ENCODE data around the gene KCTD12. TPM values are rescaled to one million over a fixed set of nuclear protein-coding genes. Genes with fewer than 3 reads are reported as not detected.

KCTD12 gene
- total RNA-seq, 2 donors from 2014 or later = 48.9 to 57.4 TPM

GRCh38 chr13:76875271-76875815, 10.9 kb downstream of the KCTD12 start:
- no peak for TF ChIP-seq CTCF (IDR thresholded peaks at IDR 0.05)
- Histone ChIP-seq H3K9me3 (no peaks in the 10 kb centered on the region), H3K4me1 (peaks cover 0 to 5% of the 10 kb centered on the region in 2 donors), H3K36me3 (no peaks in the 10 kb centered on the region), H3K27me3 (no peaks in the 10 kb centered on the region), H3K27ac (no peak overlapping the region), H3K4me3 (no peak overlapping the region)
- DNase-seq (ENCODE audit: low spot score) = no peak

- no peak overlapping the region for H3K27ac ChIP-seq
- no peak for TF ChIP-seq CTCF (IDR thresholded peaks at IDR 0.05)
- H3K9me3 ChIP-seq = no peaks in the 10 kb centered on the region
- H3K4me3 ChIP-seq = no peak overlapping the region
- H3K27me3 ChIP-seq = no peaks in the 10 kb centered on the region
- H3K36me3 ChIP-seq = no peaks in the 10 kb centered on the region
- no peak for DNase-seq (ENCODE audit: low spot score)
- H3K4me1 ChIP-seq = no peaks in the 10 kb centered on the region
Observed at GRCh38 chr13:76874479-76874878, 11.7 kb downstream of the KCTD12 start.

GRCh38 chr13:76873445-76873844, 12.8 kb downstream of the KCTD12 start:
- H3K27me3 ChIP-seq = no peaks in the 10 kb centered on the region
- no peak overlapping the region for H3K27ac ChIP-seq
- H3K9me3 ChIP-seq = no peaks in the 10 kb centered on the region
- no peaks in the 10 kb centered on the region for H3K36me3 ChIP-seq
- H3K4me1 ChIP-seq = no peaks in the 10 kb centered on the region
- no peak for DNase-seq (ENCODE audit: low spot score)
- no peak overlapping the region for H3K4me3 ChIP-seq
- no peak for TF ChIP-seq CTCF (IDR thresholded peaks at IDR 0.05)

GRCh38 chr13:76872675-76873074, 13.5 kb downstream of the KCTD12 start:
- H3K4me3 ChIP-seq = no peak overlapping the region
- H3K27me3 ChIP-seq = no peaks in the 10 kb centered on the region
- no peaks in the 10 kb centered on the region for H3K4me1 ChIP-seq
- no peak for TF ChIP-seq CTCF (IDR thresholded peaks at IDR 0.05)
- no peaks in the 10 kb centered on the region for H3K36me3 ChIP-seq
- H3K9me3 ChIP-seq = no peaks in the 10 kb centered on the region
- DNase-seq (ENCODE audit: low spot score) = no peak
- no peak overlapping the region for H3K27ac ChIP-seq

- H3K4me1 ChIP-seq = no peaks in the 10 kb centered on the region
- no peaks in the 10 kb centered on the region for H3K9me3 ChIP-seq
- no peaks in the 10 kb centered on the region for H3K36me3 ChIP-seq
- H3K4me3 ChIP-seq = no peak overlapping the region
- no peak for TF ChIP-seq CTCF (IDR thresholded peaks at IDR 0.05)
- no peaks in the 10 kb centered on the region for H3K27me3 ChIP-seq
- no peak for DNase-seq (ENCODE audit: low spot score)
- H3K27ac ChIP-seq = no peak overlapping the region
Observed at GRCh38 chr13:76871432-76871831, 14.8 kb downstream of the KCTD12 start.

GRCh38 chr13:76868371-76868770, 17.8 kb downstream of the KCTD12 start:
- Histone ChIP-seq H3K27ac (no peak overlapping the region), H3K4me3 (no peak overlapping the region), H3K36me3 (no peaks in the 10 kb centered on the region), H3K9me3 (no peaks in the 10 kb centered on the region), H3K4me1 (no peaks in the 10 kb centered on the region), H3K27me3 (no peaks in the 10 kb centered on the region)
- TF ChIP-seq CTCF (IDR thresholded peaks at IDR 0.05) = no peak
- DNase-seq (ENCODE audit: low spot score) = no peak

All from right atrium auricular region (tissue), 2 donors.